GM20000 (cell line): ENCODE measurements around the gene PPP2R5B.

Experiments used
- DNase-seq: peaks from one replicate; pipeline ENCODE4 v3.0.0; 2012; ENCODE audit warnings: low spot score
- TF ChIP-seq, protein P1 (sequence below): IDR thresholded peaks from 2 replicates; pipeline ENCODE4 v1.5.1; 2012; ENCODE audit warnings: mild to moderate bottlenecking, control low read depth; ENCODE audit errors: extremely low read depth, missing control alignments

PPP2R5B gene

DNA sequence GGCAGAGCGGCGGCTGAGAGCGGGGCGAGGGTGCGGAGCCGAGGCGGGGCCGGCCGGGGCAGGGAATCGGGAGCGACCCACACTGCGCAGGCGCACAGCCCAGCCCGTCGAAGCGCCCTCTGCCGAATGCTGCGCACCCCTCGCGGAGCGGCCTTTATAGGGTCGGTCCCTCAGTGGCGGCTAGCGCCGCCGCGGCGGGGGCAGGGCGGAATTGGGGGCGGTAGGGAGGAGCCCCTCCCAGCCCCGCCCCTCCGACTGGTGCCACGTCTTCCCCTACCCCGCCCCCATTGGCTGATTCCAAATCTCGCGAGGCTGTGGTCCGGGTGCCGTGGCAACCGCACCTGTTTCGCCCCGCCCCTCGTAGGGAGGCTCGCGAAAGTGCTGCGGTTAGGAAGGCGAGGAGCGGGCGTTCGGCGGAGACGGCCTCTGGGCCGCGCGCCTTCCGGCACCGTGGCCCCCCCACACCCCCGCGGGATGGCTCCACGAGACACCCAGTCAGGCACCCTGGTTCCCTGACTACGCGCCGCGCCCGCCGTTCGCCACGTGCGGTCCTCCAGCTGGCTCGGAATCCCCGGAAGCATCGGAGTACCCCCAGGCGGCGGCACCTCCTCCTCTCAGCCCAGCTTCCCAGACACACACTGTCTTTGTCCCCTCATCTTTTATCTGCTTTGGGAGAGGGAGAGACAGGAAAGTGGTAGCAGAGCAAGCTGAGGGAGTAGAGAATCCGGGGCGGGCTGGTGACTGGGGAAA is 45.8 kb upstream of the PPP2R5B start, which contains the start of gene EHD1:
Gene EHD1 (minus strand): TSS at position 128 of the 750 bp plus-strand sequence. CDS start 157 bp downstream, outside the sequence.
- TF ChIP-seq, protein P1, sequence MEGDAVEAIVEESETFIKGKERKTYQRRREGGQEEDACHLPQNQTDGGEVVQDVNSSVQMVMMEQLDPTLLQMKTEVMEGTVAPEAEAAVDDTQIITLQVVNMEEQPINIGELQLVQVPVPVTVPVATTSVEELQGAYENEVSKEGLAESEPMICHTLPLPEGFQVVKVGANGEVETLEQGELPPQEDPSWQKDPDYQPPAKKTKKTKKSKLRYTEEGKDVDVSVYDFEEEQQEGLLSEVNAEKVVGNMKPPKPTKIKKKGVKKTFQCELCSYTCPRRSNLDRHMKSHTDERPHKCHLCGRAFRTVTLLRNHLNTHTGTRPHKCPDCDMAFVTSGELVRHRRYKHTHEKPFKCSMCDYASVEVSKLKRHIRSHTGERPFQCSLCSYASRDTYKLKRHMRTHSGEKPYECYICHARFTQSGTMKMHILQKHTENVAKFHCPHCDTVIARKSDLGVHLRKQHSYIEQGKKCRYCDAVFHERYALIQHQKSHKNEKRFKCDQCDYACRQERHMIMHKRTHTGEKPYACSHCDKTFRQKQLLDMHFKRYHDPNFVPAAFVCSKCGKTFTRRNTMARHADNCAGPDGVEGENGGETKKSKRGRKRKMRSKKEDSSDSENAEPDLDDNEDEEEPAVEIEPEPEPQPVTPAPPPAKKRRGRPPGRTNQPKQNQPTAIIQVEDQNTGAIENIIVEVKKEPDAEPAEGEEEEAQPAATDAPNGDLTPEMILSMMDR, result peak; percentile 88
- DNase-seq, result peak; percentile 100

DNA sequence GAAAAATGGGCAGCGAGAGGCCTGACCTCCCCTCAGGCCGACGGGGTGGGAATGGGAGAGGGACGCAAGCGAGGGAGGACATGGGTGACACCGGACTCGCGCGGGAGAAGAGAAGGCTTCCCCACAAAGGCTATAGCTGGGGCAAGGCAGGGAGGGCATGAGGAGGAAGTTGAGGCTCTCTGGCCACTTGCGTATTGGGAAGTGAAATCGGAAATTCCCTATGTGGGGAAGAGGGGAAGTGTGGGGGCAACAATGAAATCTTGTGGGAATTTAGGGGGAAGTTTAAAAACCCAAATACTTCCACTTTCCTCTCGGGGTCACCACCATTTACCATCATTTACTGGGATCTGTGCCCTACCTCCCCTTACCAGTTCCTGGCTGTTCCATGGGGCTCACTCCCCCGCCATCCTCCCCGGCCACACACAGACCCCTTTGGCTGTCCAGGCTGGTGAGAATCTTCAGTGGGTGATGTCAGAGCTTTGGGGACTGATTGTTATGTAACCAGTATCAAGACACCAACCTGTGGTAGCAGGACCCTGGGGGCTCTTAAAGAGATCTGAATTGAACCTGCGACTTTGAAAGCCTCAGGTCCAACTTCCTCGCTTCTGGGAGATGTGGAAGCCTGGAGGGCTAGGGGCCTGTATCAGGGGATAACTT is 45.1 kb upstream of the PPP2R5B start:
- TF ChIP-seq, protein P1, result no peak
- DNase-seq, result no peak

DNA sequence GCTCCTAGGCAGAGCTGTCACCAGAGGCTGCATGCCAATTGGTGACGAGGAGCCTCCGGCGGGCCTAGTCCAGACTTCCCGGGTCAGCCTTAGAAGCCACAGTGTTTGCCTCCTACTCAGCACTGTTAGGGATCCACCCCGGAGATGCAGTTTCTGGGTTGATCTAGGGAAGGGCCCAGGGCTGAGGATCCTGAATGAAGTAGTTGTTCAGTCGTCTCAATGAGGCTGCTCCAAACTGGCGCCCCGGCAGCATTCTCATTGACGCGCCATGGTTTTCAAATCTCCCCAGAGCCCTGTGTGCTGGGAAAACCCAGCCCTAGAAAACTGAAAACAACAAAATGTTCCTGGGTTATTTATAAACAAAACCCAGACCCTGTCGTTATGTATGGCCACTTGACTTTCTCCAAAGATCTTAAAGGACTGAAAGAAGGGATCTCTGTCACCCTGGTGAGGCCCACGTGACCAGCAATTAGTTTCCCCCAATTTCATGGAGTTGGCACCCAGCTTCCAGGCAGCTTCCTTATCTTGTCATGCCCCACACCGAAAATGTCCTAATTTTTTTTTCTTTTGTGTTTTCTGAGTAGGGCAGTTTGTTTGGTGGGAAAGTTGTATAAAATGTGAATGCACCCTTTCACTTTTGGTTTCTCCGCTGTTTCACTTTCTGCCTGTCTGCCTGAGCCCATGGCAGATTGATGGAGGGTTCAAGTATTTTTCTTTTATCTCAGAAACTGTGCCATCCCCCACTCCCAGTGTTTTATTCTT is 44.1 kb upstream of the PPP2R5B start:
- peak; percentile 47 for DNase-seq
- TF ChIP-seq, protein P1, result no peak

DNA sequence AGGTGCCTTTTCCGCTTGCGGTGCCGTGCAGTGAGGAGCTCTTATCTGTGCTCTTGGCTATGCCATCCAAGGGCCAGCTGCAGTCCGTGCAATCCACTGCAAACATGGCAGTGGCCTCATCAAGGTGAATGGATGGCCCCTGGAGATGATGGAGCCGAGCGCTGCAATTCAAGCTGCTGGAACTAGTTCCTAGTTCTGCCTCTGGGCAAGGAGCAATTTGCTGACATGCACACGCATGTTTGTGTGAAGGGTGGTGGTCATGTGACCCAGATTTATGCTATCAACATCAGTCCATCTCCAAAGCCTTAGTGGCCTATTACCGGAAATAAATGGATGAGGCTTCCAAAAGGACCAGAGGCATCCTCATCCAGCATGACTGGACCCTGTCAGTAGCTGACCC is 43.0 kb upstream of the PPP2R5B start:
- no peak for DNase-seq
- TF ChIP-seq, protein P1, result no peak

DNA sequence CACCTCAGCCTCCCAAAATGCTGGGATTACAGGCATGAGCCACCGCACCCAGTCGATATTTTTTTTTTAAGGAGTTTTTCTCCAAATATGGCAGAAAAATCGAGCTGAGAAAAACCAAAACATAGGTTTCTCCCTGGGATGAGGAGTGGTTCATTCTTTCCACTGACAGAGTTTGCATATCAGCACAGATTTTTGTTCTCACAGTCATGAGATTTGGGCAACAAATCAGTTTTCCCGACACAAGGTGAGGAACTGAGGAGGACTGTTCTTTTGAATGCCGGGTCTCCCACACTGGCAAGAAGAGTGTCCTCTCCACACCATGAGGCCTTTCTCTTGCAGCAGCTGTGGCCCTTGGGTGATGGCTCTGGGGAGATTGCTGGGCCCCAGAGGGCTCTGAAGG is 42.2 kb upstream of the PPP2R5B start:
- TF ChIP-seq, protein P1, result no peak
- no peak for DNase-seq

DNA sequence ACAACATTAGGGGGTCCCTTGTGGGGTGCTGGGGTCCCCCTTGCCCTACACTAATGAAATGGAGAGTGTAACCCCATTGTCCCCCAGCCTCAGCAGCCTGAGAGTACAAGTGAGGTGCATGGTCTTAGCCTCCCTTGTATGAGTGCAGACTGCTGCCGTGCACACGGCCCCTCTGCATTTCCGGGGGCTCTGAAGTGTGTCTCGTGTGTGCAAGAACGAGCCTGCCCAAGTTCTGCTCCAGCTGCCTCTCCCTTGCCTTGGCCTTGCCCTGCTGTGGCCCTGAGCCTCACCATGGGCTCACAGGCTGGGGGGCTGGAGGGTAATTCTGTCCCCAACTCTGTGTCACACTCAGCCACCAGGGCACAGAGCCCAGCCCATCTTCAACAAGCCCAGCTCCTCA is 40.9 kb upstream of the PPP2R5B start:
- DNase-seq, result no peak
- TF ChIP-seq, protein P1, result no peak

DNA sequence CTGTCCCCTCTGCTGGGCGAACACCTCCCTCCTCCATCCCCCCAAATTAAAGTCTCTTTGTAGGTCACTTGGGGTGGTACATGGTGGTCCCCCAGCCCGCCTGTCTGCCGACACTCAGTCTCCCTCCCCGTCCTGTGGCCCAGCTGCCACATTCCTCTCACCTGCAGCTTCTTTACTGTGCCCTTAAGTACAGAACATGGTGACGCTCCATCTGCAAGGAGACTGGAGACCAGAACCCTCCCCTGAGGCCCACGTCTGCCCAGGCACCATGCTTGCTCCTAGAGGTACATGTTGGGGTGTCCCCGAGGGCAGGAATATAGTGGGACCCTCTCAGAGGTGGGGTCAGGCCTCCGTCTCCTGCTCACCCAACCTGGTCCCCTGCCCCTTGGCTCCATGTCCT is 40.5 kb upstream of the PPP2R5B start:
- TF ChIP-seq, protein P1, result no peak
- DNase-seq, result no peak
